Fibroblast of skin of right biceps (primary cell): ENCODE measurements around the gene GAN.

Experiments used
- DNase-seq: peaks from one replicate; pipeline ENCODE4 v3.0.0-alpha.2; 2013

The GAN gene

DNA sequence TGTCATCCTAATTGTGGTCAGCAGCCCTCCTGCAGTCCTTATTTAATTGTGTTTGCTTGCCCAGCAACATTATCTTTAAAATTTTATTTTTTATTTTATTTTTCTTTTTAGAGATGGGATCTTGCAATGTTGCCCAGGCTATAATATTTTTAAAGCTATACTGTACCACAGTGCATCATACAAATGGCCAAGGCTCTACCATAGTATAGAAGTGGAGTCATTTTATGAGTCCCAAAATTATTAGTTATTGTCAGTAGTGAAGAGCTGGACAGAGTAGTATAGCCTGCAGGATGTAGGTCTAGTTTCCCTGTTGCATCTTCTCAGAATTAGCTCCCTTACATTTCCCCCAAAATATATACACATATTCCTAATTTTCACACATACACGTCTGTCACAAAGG, 44.1 kb downstream of the GAN start:
- DNase-seq = no peak

GRCh38 chr16:81360135-81360534, 45.4 kb downstream of the GAN start:
- DNase-seq = no peak

DNA sequence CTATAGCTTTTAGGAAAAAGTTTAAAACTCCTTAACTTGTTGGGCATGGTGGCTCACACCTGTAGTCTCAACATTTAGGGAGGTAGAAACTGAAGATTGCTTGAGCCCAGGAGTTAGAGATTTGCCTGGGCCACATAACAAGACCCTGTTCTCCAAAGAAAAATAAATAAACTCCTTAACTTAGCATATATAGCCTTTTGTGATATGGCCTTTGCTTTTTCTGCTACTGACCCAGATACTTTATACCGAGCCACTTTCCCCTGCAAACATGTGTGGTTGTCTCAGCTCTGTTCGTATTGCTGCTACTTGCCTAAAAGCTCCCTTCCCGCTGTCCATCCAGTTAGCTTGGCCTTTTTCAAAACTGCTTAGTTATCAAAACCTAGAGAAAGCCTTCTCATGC, 51.0 kb downstream of the GAN start:
- no peak for DNase-seq

GRCh38 chr16:81366316-81366932, 51.7 kb downstream of the GAN start:
- DNase-seq = peak; percentile 41

GRCh38 chr16:81367821-81368220, 53.1 kb downstream of the GAN start:
- no peak for DNase-seq

- no peak for DNase-seq
Observed at GRCh38 chr16:81369888-81370504, 55.2 kb downstream of the GAN start.

DNA sequence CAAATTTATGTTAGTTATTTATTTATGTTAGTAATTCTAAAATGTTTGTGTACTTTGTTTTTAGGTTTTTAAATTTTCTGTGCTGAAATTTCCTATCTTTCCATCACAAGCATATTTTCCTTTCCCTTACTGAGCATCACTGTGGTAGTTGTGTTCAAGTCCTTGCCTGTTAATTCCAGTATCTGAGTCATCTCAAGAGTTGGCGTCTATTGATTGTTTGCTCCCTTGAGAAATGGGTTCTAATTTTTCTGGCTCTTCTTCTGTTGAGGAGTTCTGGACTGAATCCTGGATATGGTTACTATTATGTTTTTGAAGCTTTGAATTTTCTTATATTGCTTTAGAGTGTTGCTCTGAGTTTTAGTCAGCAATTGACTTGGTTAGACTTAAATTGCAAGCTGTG, 56.3 kb downstream of the GAN start:
- DNase-seq = no peak

- no peak for DNase-seq
Observed at GRCh38 chr16:81374550-81374949, 59.8 kb downstream of the GAN start.

DNA sequence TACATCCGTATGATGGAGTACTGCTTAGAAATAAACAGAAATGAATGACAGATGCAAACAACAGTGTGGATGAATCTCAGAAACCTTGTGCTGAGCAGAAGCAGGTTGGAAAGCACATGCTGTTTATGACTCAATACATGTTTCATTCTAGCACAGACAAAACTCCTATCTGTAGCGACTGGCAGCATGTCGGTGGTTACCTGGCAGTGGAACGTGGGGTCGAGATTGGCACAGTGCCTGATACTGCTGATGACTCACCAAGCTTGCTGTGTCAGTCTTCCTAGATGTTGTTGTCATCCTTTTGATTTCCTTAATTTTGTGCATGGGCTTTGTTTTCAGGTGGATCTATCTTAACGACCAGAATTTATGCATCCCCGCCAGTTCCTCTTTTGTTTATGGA, 62.1 kb downstream of the GAN start:
- no peak for DNase-seq

DNA sequence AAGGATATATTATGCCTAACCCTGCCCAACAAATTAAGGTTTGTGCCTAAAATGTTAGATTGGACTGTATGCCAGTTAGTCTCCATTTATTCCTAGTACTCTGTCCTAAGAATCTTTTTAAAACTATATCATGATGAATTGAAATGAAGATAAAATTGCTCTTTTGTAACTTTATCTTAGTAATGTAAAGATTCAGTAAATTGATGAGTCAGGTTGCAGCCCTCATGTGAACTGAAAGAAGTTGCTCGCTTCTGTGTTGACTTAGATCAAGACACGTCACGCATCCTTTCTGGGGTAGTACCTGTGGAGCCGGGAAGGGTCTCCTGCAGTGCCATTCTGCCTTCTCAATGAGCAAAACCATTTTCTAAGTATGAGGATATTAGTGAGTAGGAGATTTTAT, 63.3 kb downstream of the GAN start:
- no peak for DNase-seq

- no peak for DNase-seq
Observed at GRCh38 chr16:81380932-81381331, 66.2 kb downstream of the GAN start.

- no peak for DNase-seq
Observed at GRCh38 chr16:81384006-81384405, 69.2 kb downstream of the GAN start.

DNA sequence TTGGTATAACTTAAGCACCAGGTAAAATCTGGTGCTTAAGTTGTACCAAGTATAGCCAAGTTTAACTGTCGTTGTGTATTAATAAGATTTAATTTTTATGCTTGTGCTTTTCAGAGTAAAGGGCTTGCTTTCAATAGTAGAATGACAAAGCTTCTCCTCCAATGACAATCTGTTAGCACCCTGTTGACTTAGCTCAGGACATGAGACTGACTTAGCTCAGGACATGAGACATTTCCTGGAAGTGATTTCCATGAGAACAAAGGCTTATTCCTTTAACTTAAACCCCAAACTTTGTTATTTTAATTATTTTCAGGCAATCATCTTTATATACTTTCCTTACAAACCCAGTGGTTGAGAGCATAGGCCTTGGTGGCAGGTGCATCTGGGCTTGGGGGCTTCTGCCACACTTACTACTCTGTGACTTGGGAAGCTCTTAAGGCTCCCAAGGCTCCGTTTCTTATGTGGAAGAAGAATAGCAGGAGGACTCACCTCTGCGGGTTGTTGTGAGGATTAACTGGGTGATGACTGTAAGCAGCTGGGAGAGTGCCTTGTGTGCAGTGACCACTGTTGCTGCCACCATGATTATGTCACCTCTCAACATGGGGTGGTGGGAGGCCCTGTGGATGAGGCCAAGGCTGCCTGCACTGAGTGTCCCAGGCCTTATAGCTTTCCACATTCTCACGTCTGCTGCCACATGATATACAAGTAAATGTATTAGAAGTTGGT, 70.4 kb downstream of the GAN start:
- DNase-seq = no peak

DNA sequence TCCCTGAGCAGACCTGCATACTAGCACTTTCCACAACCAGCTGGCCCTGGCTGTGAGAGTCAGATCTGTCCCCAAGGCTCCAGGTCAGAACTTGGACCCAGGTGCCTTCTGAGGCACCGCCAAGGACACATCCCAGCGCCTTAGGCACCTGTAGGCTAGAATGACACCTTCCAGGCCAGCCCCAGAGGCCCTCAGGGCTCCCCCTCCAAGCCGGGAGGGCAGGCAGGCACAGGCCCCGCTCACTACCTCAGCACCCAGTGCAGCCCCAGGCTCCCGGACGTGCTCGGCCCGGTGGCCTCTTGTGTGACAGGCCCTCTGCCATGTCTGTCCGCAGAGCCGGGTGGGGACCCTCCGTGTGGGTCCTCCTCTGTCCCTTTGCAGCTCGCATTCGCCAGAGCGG, 73.6 kb downstream of the GAN start:
- DNase-seq = no peak

DNA sequence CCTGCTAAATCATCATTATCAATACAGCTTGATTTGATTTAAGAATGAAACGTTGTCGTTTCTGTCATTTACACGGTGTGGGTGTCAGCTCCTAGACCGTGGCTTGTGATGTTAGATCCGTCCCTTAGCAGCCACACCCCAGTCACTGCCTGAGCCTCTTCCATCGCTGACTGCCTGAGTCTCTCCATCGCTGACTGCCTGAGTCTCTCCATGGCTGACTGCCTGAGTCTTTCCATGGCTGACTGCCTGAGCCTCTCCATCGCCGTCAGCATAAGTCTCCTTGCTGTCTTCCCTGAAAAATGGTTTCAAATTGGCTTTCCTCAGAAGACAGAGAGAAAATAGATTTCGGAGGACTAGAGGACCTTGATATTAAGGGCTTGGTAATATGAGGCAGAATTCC, 76.1 kb downstream of the GAN start:
- DNase-seq = no peak

DNA sequence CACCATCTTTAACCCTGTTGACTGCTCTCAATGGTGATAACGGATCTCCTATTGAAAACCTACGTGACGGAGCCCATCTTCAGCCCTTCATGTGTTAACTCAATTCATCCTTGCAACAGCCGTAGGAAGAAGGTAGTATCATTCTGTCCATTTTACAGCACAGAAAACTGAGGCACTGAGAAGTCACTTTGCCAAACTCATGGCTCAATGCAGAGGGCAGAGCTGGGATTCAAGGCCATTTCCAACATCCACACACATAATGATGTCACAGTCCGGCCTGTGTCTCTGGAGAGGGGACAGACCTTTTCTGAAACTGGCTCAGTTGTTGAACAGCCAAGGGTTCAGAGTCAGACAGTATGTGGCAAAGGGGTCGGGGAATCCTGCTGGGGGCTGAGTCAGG, 77.2 kb downstream of the GAN start:
- DNase-seq = no peak

- DNase-seq = no peak
Observed at GRCh38 chr16:81394416-81394815, 79.7 kb downstream of the GAN start.

DNA sequence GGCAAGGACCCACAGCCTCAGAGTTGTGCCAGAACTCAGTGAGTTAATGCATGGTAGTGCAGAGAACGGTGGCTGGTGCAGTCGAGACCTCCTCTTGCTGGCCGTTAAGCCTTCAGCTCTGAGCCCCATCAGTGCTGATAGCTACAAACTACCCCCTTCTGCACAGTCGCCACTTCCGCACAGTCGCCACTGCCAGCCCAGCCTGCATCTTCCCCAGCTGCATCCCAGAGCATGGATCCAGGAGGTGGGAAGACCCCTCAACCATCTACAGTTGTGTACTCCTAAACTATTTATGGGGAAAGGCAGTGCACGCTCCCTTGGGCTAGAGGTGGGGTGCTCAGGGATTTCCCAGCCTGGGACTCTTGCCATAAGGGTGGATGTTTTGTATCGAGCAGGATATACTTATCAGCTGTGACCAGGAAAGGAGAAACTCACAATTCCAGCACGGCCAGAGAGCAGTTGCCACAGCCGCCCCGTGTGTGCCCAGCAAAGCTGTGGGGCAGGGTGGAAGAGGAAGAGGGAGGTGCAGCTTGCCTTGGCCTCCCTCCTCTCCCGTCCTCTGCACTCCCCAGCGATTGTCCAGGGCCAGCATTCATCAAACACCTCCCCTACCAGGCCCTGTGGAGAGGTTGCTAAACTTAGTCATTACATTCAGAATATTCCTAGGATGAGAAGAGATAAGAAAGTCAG, 80.3 kb downstream of the GAN start:
- no peak for DNase-seq

GRCh38 chr16:81397058-81397878, 82.5 kb downstream of the GAN start:
- no peak for DNase-seq

DNA sequence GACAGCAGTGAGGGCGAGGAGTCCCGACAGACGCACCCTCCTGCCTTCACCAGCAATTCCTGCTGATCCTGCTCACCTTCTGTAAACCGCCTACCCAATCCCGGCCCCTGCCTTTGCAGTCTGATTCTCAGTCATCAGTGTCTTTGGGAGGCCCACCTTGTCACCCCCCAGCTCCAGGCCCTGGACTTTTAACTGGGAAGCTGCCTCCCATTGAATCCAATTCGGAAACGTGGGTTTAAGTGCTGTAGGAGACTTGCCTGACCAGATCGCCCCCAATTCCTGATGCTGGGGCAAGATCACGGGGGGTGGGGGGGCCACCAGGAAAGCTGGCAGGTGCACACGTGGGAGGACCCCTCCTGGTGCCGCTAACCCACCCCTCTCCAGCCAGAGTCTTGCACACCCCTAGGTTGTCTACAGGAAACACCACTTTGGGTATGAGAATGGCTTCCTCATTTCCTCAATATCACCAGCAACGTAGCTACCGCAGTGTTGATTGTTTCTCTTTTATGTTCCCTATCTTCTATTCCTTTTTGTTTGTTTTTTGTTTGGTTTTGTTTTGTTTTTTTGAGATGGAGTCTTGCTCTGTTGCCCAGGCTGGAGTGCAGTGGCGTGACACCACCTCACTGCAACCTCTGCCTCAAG, 83.2 kb downstream of the GAN start:
- DNase-seq = no peak

DNA sequence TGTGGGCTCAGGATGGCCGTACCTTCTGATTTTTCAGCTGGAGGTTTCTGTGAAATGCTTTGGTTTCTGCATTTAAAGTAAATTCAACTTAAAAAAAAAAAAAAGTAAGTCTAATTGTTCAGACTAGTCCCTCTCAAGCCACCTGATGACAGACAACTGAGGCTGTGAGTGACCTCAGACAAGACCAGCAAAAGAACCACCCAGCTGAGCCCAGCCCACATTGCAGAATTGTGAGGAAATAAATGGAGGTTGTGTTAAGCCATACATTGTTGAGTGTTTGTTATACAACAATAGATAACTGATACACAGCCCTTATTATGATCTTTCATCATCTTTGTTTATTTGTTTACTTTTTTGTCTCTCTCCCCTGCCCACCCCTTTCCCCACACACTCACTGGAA, 85.1 kb downstream of the GAN start:
- no peak for DNase-seq
